Measurements from ENCODE around the gene HBS1L. TPM values are rescaled to one million over a fixed set of nuclear protein-coding genes. Genes with fewer than 3 reads are reported as not detected.

HBS1L gene
- polyA plus RNA-seq (ENCODE audit: insufficient read length) = 44.2 TPM

GRCh38 chr6:135054569-135055498 lies at the start of gene HBS1L:
HBS1L (minus strand) TSS chr6:135054822; CDS start chr6:135054691, 131 bp downstream.
- peak; percentile 99 for DNase-seq

- DNase-seq = no peak
Observed at GRCh38 chr6:135104199-135104598, 49.6 kb upstream of the HBS1L start.

DNA sequence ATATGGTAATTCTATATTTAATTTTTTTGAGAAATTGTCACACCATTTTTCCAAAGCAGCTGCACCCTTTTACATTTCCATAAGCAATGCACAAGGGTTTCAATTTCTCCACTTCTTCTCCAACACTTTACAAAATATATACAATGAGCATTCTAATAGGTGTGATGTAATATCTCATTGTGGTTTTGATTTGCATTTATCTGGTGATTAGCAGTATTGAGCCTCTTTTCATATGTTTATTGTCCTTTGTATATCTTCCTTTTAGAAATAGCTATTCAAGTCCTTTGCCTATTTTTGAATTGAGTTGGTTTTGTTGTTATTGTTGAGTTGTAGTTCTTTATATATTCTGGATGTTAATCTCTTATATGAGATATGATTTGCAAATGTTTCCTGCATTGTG lies 47.6 kb upstream of the HBS1L start:
- no peak for DNase-seq

DNA sequence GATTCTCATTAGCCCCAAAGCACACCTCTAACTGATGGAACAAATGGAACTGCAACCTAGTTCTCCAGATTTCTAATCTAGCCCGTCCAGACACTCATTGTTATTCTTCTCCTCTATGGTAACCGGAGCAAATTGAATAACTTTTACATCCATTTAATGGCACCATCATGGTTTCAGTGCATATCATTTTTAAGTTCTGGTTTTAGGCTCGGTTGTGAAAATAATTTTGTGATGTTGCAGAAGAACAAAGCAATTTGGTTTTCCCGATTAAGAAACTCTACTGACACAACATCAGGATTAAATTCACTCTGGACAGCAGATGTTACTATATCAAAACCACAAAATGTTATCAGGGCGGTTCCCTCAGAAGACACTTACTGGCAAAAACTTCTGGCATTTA lies 42.5 kb upstream of the HBS1L start:
- DNase-seq = no peak

DNA sequence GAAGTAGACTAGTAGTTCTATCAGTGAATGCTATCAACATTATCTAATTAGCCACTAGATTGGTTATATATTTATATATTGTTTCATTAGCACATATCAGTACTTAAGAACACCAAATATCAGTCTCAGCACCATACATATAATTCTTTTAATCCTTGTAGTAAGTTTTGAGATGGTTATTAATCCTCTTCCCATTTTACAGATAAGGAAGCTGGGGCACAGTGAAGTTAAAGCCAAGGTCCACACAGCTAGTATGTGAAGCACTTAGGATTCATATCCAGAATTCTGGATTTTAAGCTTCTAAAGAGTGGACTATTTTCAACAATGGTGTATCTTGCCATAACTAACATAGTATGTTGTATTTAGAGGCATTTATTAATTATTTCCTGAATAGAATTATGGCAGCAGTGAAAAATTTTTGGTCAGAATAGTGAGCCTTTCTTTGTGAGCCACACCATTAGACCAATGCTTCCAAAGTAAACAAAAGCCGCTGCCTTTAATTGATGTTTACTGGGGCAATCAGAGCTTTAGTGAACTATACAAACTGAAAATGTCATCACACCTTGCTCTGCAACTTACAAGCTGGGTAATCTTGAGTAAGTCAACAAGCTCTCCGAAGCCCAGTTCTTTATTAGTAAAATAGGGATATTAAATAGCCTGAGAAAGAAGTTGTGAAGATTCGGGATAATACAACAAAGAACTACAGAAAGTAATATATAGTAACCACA lies 41.9 kb upstream of the HBS1L start:
- DNase-seq = no peak

GRCh38 chr6:135095716-135096115 lies 41.1 kb upstream of the HBS1L start:
- no peak for DNase-seq

DNA sequence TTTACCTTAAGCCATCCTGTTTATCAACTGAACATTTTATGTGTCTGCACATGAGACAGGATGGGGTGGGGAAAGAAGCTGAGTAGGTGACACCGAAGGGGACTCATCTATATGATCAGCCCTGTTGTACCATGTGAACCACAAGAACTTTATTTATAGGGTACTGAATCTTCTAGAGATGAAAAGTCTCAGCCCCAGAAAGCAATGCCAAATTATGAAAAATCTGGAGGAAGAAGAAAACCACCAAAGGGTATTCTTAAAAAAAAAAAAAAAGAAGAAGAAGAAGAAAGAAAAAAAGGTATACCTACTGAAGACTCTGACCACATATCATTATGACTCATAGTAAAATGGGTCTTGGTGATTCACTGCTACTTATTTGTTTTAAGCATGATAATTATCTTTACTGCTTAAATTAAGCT lies 39.8 kb upstream of the HBS1L start:
- DNase-seq = no peak

GRCh38 chr6:135093578-135093977 lies 39.0 kb upstream of the HBS1L start:
- no peak for DNase-seq

DNA sequence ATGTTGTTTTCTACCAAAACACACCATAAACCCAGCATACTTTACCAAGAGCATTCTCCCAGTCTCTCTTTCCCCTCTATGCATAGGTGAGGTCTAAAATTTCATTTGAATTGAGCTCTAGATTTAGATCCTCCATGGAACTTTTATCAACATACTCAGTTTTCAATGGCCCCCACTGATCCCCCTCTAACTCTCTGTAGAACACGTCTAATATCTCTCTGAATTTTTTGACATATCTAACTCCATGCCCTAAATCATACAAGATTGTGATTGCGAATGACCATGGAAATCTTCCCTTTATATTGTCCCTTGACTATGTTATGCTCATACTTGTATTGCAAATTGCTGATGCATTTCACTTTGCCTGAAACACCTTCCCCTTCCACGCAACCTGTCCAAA lies 38.1 kb upstream of the HBS1L start:
- DNase-seq = no peak

DNA sequence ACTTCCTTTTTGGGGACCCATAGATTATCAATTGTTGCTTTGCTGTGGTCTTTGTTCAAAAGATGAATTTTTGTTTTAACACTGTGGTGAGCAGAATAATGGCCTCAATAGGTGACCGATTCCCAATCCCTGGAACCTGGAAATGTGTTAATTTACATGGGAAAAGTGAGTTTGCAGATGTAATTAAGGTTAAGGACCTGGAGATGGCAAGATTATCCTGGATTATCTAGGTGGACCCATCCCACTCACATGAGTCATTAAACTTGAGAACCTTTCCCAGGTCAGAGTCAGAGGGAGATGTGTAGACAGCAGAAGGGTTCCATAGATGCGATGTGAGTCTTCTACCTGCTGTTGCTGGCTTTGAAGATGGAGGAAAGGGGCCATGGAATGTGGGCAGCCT lies 36.2 kb upstream of the HBS1L start:
- no peak for DNase-seq

- no peak for DNase-seq
Observed at GRCh38 chr6:135089901-135090300, 35.3 kb upstream of the HBS1L start.

- no peak for DNase-seq
Observed at GRCh38 chr6:135088818-135089809, 34.5 kb upstream of the HBS1L start.

- no peak for DNase-seq
Observed at GRCh38 chr6:135088281-135088680, 33.7 kb upstream of the HBS1L start.

DNA sequence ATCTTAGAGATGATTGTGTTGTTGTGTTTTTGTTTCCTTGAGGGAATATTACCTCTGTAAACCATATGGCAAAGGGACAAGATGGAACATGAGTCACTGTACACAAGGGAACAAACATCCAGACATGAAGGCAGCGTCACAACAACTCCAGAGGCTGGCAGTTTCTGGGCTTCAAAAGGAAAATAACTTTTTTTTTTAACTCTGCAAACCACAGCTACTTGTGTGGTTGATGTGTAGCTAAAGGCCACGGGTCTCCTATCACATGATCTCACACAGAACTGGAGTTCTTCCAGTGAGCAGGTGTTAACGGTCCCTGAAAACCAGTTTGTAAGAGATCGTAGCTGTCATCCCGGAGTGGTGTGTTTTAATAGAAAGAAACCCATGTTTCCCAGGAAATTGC lies 33.2 kb upstream of the HBS1L start:
- DNase-seq = no peak

GRCh38 chr6:135087403-135087802 lies 32.8 kb upstream of the HBS1L start:
- no peak for DNase-seq

- no peak for DNase-seq
Observed at GRCh38 chr6:135086414-135086764, 31.8 kb upstream of the HBS1L start.

DNA sequence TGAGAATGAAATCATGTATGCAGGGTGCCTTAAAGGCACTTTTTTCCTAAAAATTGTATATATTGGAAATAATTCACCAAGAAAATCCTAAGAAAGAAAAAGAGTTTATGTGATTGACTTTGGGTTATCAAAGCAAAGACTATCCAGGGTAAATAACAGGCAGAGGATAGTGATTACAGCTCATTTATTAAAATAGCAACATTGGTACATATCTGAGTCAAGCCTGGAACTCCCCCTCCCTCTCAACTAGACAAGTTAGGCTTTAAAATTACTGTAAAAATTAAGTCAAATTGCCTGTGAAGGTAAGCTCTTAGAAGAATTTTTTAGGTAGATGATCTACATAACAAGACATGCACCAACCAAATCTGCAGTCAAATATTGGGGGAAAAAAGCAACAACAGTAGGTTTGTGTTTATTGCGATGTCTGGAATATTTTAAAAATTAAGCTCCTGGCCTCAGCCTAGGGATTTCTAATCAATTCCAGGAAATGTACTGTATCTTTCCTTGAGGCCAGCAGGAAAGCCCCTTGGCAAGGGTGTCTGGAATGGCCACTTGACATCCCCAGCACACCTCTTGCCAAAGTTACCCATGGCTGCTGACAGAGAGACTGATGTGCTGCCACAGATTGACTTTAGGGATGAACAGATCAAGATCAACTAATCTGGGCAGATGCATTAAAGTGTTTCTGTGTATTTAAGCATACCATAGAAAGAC lies 31.2 kb upstream of the HBS1L start:
- DNase-seq = no peak

DNA sequence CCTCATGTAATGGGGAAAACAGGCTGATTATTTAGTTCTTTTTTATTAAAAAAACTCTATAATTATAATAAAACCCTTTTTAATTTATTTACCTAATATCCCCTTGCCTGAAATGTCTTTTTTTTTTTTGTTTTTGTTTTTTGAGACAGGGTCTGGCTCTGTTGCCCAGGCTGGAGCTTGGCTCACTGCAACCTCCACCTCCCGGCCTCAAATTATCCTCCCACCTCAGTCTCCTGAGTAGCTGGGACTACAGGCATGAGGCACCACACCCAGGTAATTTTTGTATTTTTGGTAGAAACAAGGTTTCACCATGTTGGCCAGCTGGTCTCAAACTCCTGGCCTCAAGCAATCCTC lies 30.3 kb upstream of the HBS1L start:
- DNase-seq = no peak

DNA sequence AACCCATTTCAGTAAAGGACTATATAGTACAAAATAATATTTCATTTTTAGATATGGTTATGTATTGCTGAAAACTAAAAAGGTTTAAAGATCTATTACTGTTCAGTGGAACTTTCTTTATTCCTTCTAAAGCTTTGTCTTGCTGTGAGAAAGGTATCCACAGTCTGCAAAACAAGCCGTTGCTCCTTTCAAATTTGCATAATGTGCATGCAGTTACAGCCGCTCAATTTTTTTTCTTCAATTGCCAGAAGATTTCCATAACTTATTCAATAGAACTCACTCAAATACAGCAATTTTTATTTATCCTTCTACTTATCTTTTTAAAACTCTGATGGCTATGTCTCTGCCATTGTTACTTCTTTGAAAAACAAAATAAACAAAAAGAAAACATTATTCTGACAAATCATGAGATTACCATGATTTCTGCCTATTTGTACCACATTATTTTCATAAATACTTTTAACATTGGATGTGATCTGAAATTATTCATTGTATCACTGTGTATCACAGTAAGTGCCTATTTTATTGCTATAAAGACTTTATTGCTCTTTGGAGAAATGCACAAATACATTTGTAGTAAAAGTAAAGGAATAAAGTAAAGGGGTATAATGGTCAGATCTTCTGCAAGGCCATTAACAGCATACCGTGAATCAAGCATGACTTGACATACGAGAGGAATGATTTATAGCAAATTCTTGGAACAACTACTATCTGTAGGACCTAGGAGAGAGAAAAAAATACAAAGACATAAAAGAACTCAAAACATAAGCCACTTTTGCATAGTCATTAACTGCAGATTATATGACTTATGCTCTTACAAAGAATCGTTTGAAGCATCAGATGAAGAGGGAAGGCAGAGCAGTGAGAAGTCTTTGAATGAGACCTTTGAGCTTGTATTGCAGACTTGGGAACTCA lies 29.6 kb upstream of the HBS1L start:
- DNase-seq = no peak

- DNase-seq = no peak
Observed at GRCh38 chr6:135081966-135082365, 27.3 kb upstream of the HBS1L start.

DNA sequence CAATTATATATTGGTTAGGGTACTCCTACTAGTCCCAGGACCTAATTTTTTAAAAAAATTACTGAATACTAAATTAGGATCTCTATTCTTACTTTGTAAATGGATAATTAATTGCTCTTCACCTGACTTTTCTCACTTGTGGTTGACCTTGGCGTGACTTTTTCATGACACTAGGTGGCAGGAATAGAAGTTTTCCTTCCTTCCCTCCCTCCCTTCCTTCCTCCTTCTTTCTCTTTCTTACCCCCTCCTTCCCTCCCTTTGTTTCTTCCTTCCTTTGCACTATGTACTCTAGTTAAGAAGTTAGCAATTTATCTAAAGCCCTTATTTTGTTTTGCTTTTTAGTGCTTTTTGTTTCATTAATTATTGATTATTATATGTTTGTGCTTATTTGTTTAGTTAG lies 20.4 kb upstream of the HBS1L start:
- no peak for DNase-seq

All from hindlimb muscle (tissue), 1 donor.